ENCODE results near the gene ERV3-1.
"Not testable (repeated sequence)": the region's sequence is repeated elsewhere in the genome, so short reads cannot be mapped to it uniquely, and the experiment has no call there.

- not testable (repeated sequence) for TF ChIP-seq CTCF, POLR2A (IDR thresholded peaks at IDR 0.05)
These were observed 3.4 kb upstream of the ERV3-1 start for GRCh38 chr7:65009881-65010280.

Measured in Peyer's patch (tissue), 4 donors.